Gastrocnemius medialis (tissue), 4 donors: Measurements from ENCODE around the gene NUB1.

Source experiments
- CTCF ChIP-seq, 5 experiments: fragments of 450-650 bp in 3 of 5; fragments of 200-600 bp in 2 of 5; sonication (generic) in 2 of 5; IDR thresholded peaks in 4 of 5; conservative IDR thresholded peaks in 1 of 5; 1 replicate in 4 of 5; 2 replicates in 1 of 5; pipeline ENCODE4 v1.5.1; 2016 to 2019; ENCODE audit warnings: antibody characterized with exemption in 5 of 5, mild to moderate bottlenecking in 3 of 5, moderate library complexity in 3 of 5
- POLR2A ChIP-seq, 2 donors: fragments of 450-650 bp; IDR thresholded peaks; one replicate each; pipeline ENCODE4 v1.6.1; 2017; ENCODE audit warnings: antibody characterized with exemption in 2 of 2, mild to moderate bottlenecking in 2 of 2, moderate library complexity in 2 of 2

- TF ChIP-seq CTCF (IDR thresholded peaks at IDR 0.05 in 4 of 5, conservative IDR thresholded peaks at IDR 0.05 in 1 of 5) (no peak), POLR2A (IDR thresholded peaks at IDR 0.05) (no peak)
Observed at GRCh38 chr7:151361193-151361959, 19.8 kb downstream of the NUB1 start.
